HepG2 (cell line): Measurements from ENCODE around the gene CADPS2. TPM values are rescaled to one million over a fixed set of nuclear protein-coding genes. Genes with fewer than 3 reads are reported as not detected.

Experiments used
- CEBPB ChIP-seq: IDR thresholded peaks from 2 replicates; pipeline ENCODE4 v1.6.1; 2011; ENCODE audit warnings: low read depth, low read length, improper control_type of control experiment, borderline replicate concordance
- CREB1 ChIP-seq, 2 experiments: fragments of 450-650 bp in 1 of 2; IDR thresholded peaks; 2 replicates each; pipeline ENCODE4 v1.6.1; 2016 to 2017; ENCODE audit warnings: control low read depth in 1 of 2, mild to moderate bottlenecking in 1 of 2, missing compliant biosample characterization in 1 of 2, missing genetic modification characterization in 1 of 2
- IRF2 ChIP-seq: IDR thresholded peaks from 2 replicates; pipeline ENCODE4 v1.6.1; 2018; ENCODE audit warnings: missing genetic modification reagents, missing compliant biosample characterization
- JARID2 ChIP-seq: sonication (generic); formaldehyde crosslinking; IDR thresholded peaks from 2 replicates; pipeline ENCODE4 v1.8.1; 2023; ENCODE audit warnings: missing genetic modification reagents, inconsistent platforms; ENCODE audit not compliant: insufficient replicate concordance
- JUN ChIP-seq: sonication (generic); formaldehyde crosslinking; IDR thresholded peaks from 2 replicates; pipeline ENCODE4 v1.4.0; 2020; ENCODE audit warnings: mild to moderate bottlenecking, missing genetic modification reagents
- LRRFIP1 ChIP-seq: sonication (generic); formaldehyde crosslinking; conservative IDR thresholded peaks from 2 replicates; pipeline ENCODE4 v1.4.0; 2020; ENCODE audit warnings: missing genetic modification reagents
- MED8 ChIP-seq: sonication (generic); formaldehyde crosslinking; IDR thresholded peaks from 2 replicates; pipeline ENCODE4 v1.8.1; 2023; ENCODE audit warnings: mild to moderate bottlenecking, missing genetic modification reagents; ENCODE audit not compliant: insufficient replicate concordance
- NR2F1 ChIP-seq, 2 experiments: fragments of 450-650 bp in 1 of 2; formaldehyde crosslinking in 1 of 2; IDR thresholded peaks; 2 replicates each; pipeline versions ENCODE4 v1.5.0 to v1.6.1; 2016 to 2020; ENCODE audit warnings: mild to moderate bottlenecking in 1 of 2, missing compliant biosample characterization in 1 of 2, missing genetic modification reagents in 1 of 2, moderate library complexity in 1 of 2
- PLRG1 ChIP-seq: fragments of 450-650 bp; conservative IDR thresholded peaks from 2 replicates; pipeline ENCODE4 v1.6.1; 2016
- RAD21 ChIP-seq: fragments of 450-650 bp; formaldehyde crosslinking; IDR thresholded peaks from 2 replicates; pipeline ENCODE4 v1.5.0; 2020; ENCODE audit warnings: mild to moderate bottlenecking
- RFXANK ChIP-seq: IDR thresholded peaks from 2 replicates; pipeline ENCODE4 v1.6.1; 2016
- SETDB1 ChIP-seq: sonication (generic); formaldehyde crosslinking; IDR thresholded peaks from 2 replicates; pipeline ENCODE4 v1.5.1; 2020; ENCODE audit warnings: missing genetic modification reagents, mild to moderate bottlenecking, borderline replicate concordance
- SOX13 ChIP-seq, 3 experiments: fragments of 450-650 bp in 1 of 3; sonication (generic) in 1 of 3; formaldehyde crosslinking in 1 of 3; IDR thresholded peaks in 2 of 3; conservative IDR thresholded peaks in 1 of 3; 2 replicates each; pipeline versions ENCODE4 v1.5.0 to v1.6.1; 2016 to 2020; ENCODE audit warnings: antibody characterized with exemption in 1 of 3, mild to moderate bottlenecking in 1 of 3, missing compliant biosample characterization in 1 of 3, missing genetic modification reagents in 1 of 3, moderate library complexity in 1 of 3
- ZNF121 ChIP-seq: sonication (generic); formaldehyde crosslinking; IDR thresholded peaks from 2 replicates; pipeline ENCODE4 v1.5.0; 2020; ENCODE audit warnings: mild to moderate bottlenecking, missing genetic modification reagents
- ZNF224 ChIP-seq: sonication (generic); formaldehyde crosslinking; IDR thresholded peaks from 2 replicates; pipeline ENCODE4 v1.5.0; 2020; ENCODE audit warnings: mild to moderate bottlenecking, missing genetic modification reagents
- ZNF354B ChIP-seq: sonication (generic); formaldehyde crosslinking; IDR thresholded peaks from 2 replicates; pipeline ENCODE4 v1.8.0; 2022; ENCODE audit warnings: mild to moderate bottlenecking, missing genetic modification reagents
- ZNF567 ChIP-seq: sonication (generic); formaldehyde crosslinking; IDR thresholded peaks from 2 replicates; pipeline ENCODE4 v1.8.1; 2023; ENCODE audit warnings: mild to moderate bottlenecking, missing genetic modification reagents, borderline replicate concordance
- ZNF652 ChIP-seq: IDR thresholded peaks from 2 replicates; pipeline ENCODE4 v1.6.1; 2016; ENCODE audit warnings: low read depth, borderline replicate concordance
- ZNF776 ChIP-seq: sonication (generic); formaldehyde crosslinking; IDR thresholded peaks from 2 replicates; pipeline ENCODE4 v1.4.0; 2020; ENCODE audit warnings: mild to moderate bottlenecking, missing genetic modification reagents
- polyA plus RNA-seq, 8 experiments: library from polyadenylated mRNA; depleted of rRNA in 3 of 8; stranded (reverse) in 7 of 8; unstranded in 1 of 8; fragments of >200 nt; fragmentation: Illumina TruSeq in 4 of 8; extraction: Trizol in 4 of 8; gene quantifications; 2 replicates each; pipeline versions ENCODE4 v1.2.1 to v1.2.3, GENCODE V29; 2011 to 2016; ENCODE audit warnings: low read depth in 4 of 8, missing spikeins in 1 of 8, mixed read lengths in 1 of 8; ENCODE audit not compliant: insufficient read depth in 1 of 8
- total RNA-seq, 5 experiments: library from RNA; depleted of rRNA; stranded (reverse); fragments of >200 nt; fragmentation: Illumina TruSeq; extraction: Trizol; gene quantifications; 2 replicates each; pipeline ENCODE4 v1.2.3, GENCODE V29; 2016; ENCODE audit warnings: low read depth in 1 of 5
- TF ChIP-seq, protein P1 (sequence below): sonication (generic); formaldehyde crosslinking; IDR thresholded peaks from 2 replicates; pipeline ENCODE4 v1.4.0; 2020; ENCODE audit warnings: missing genetic modification reagents, mild to moderate bottlenecking, borderline replicate concordance
- TF ChIP-seq, protein P2 (sequence below): sonication (generic); formaldehyde crosslinking; IDR thresholded peaks from 2 replicates; pipeline ENCODE4 v1.9.0; 2021; ENCODE audit warnings: missing genetic modification reagents, mild to moderate bottlenecking, borderline replicate concordance
- TF ChIP-seq, protein P3 (sequence below): IDR thresholded peaks from 2 replicates; pipeline ENCODE4 v1.6.1; 2016
- TF ChIP-seq, protein P4 (sequence below): sonication (generic); formaldehyde crosslinking; IDR thresholded peaks from 2 replicates; pipeline ENCODE4 v1.4.0; 2020; ENCODE audit warnings: missing genetic modification reagents

The CADPS2 gene
- total and polyA plus RNA-seq, 2 of the 13 experiments (the other 11 are each of a cell fraction or from before 2014, with no cell fraction given), result 17.6 to 43.8 TPM

DNA sequence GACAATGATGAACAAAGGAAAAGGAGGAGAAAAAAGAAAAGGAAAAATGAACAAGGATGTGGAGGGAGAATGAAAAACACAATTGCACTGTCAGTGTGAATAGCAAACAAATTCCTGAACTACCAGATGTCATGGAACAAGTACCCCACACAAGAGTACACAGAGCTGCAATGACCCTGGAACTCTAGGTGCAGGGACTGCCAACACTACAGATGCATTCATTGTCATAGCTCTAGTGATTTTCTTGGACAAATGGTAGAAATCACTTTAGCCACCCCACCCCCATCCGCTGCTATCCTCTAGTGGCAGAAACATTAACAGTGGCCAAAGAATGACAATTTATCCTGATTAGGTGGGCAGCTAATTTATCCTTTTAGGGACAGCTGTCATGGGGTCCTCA, 190.4 kb downstream of the CADPS2 start (continued):
- TF ChIP-seq ZNF224 (CRISPR knock-in tag), result no peak
- no peak for TF ChIP-seq ZNF652 (CRISPR knock-in tag)
- TF ChIP-seq SETDB1 (CRISPR knock-in tag), result no peak
- TF ChIP-seq JARID2 (CRISPR knock-in tag), result no peak
- TF ChIP-seq JUN, result no peak
- TF ChIP-seq, protein P1, sequence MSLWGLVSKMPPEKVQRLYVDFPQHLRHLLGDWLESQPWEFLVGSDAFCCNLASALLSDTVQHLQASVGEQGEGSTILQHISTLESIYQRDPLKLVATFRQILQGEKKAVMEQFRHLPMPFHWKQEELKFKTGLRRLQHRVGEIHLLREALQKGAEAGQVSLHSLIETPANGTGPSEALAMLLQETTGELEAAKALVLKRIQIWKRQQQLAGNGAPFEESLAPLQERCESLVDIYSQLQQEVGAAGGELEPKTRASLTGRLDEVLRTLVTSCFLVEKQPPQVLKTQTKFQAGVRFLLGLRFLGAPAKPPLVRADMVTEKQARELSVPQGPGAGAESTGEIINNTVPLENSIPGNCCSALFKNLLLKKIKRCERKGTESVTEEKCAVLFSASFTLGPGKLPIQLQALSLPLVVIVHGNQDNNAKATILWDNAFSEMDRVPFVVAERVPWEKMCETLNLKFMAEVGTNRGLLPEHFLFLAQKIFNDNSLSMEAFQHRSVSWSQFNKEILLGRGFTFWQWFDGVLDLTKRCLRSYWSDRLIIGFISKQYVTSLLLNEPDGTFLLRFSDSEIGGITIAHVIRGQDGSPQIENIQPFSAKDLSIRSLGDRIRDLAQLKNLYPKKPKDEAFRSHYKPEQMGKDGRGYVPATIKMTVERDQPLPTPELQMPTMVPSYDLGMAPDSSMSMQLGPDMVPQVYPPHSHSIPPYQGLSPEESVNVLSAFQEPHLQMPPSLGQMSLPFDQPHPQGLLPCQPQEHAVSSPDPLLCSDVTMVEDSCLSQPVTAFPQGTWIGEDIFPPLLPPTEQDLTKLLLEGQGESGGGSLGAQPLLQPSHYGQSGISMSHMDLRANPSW, result no peak
- no peak for TF ChIP-seq RFXANK (CRISPR knock-in tag)
- TF ChIP-seq CEBPB, result no peak
- no peak for TF ChIP-seq ZNF121 (CRISPR knock-in tag)
- TF ChIP-seq MED8 (CRISPR knock-in tag), result no peak
- TF ChIP-seq ZNF567 (CRISPR knock-in tag), result no peak
- no peak for TF ChIP-seq IRF2 (CRISPR knock-in tag)
- TF ChIP-seq NR2F1 (CRISPR knock-in tag; IDR thresholded peaks at IDR 0.05), result peak in 1 of 2 experiments; percentile 44; a peak in 2 of 4 replicates
- TF ChIP-seq, protein P2, sequence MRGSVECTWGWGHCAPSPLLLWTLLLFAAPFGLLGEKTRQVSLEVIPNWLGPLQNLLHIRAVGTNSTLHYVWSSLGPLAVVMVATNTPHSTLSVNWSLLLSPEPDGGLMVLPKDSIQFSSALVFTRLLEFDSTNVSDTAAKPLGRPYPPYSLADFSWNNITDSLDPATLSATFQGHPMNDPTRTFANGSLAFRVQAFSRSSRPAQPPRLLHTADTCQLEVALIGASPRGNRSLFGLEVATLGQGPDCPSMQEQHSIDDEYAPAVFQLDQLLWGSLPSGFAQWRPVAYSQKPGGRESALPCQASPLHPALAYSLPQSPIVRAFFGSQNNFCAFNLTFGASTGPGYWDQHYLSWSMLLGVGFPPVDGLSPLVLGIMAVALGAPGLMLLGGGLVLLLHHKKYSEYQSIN, result no peak
- TF ChIP-seq ZNF354B (CRISPR knock-in tag), result no peak
- no peak for TF ChIP-seq CREB1 (IDR thresholded peaks at IDR 0.05)
- peak; percentile 45; the same call in 1 of the 2 replicates for TF ChIP-seq CREB1 (CRISPR knock-in tag; IDR thresholded peaks at IDR 0.05)
- no peak for TF ChIP-seq PLRG1
- TF ChIP-seq, protein P3, sequence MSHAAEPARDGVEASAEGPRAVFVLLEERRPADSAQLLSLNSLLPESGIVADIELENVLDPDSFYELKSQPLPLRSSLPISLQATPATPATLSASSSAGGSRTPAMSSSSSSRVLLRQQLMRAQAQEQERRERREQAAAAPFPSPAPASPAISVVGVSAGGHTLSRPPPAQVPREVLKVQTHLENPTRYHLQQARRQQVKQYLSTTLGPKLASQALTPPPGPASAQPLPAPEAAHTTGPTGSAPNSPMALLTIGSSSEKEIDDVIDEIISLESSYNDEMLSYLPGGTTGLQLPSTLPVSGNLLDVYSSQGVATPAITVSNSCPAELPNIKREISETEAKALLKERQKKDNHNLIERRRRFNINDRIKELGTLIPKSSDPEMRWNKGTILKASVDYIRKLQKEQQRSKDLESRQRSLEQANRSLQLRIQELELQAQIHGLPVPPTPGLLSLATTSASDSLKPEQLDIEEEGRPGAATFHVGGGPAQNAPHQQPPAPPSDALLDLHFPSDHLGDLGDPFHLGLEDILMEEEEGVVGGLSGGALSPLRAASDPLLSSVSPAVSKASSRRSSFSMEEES (CRISPR knock-in tag), result no peak
- TF ChIP-seq LRRFIP1, result no peak
- TF ChIP-seq, protein P4, sequence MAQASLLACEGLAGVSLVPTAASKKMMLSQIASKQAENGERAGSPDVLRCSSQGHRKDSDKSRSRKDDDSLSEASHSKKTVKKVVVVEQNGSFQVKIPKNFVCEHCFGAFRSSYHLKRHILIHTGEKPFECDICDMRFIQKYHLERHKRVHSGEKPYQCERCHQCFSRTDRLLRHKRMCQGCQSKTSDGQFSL (CRISPR knock-in tag), result no peak
- TF ChIP-seq ZNF776 (CRISPR knock-in tag), result no peak
- TF ChIP-seq RAD21 (CRISPR knock-in tag), result 0 out of 2 replicates have a peak, but pooled peaks have one; percentile 21
- peak; percentile 65 for TF ChIP-seq SOX13 (IDR thresholded peaks at IDR 0.05)
- peak in 1 of 2 experiments; percentile 93; a peak in 2 of 4 replicates for TF ChIP-seq SOX13 (CRISPR knock-in tag; conservative IDR thresholded peaks at IDR 0.05 in 1 of 2, IDR thresholded peaks at IDR 0.05 in 1 of 2)
